Activated CD8-positive, alpha-beta T cell treated with anti-CD3 and anti-CD28 coated beads for 36 hours (primary cell): Measurements from ENCODE around the gene DNASE2. TPM values are rescaled to one million over a fixed set of nuclear protein-coding genes. Genes with fewer than 3 reads are reported as not detected.

Experiments
- ATAC-seq: fragments of 200-7000 bp; cut with Tn5 transposase; one replicate; pipeline ENCODE4 v1.10.0; 2021; ENCODE audit warnings: mild to moderate bottlenecking, moderate library complexity
- CTCF ChIA-PET: fragments of 350-600 bp; sonication (Branson Sonifier 250); formaldehyde crosslinking; loops from one replicate; lab custom pipeline; 2021; ENCODE audit warnings: antibody characterized with exemption; lab: Charles Lee
- POLR2A ChIA-PET: fragments of 350-600 bp; sonication (Branson Sonifier 250); formaldehyde crosslinking; loops from one replicate; lab custom pipeline; 2021; ENCODE audit warnings: antibody characterized with exemption; lab: Charles Lee
- DNase-seq: peaks from one replicate; pipeline ENCODE4 v3.0.0-alpha.2; 2020
- H3K27ac Mint-ChIP-seq: one replicate; pipeline ENCODE4 v1.8.0; 2021; ENCODE audit warnings: mild to moderate bottlenecking, mixed read lengths
- H3K27me3 Mint-ChIP-seq: one replicate; pipeline ENCODE4 v1.8.0; 2021; ENCODE audit warnings: mixed read lengths
- H3K36me3 Mint-ChIP-seq: one replicate; pipeline ENCODE4 v1.8.0; 2021; ENCODE audit warnings: low read depth, mixed read lengths
- H3K4me1 Mint-ChIP-seq: one replicate; pipeline ENCODE4 v1.8.0; 2021; ENCODE audit warnings: low read depth, mixed read lengths
- H3K4me3 Mint-ChIP-seq: one replicate; pipeline ENCODE4 v1.8.0; 2021; ENCODE audit warnings: mild to moderate bottlenecking, moderate library complexity, mixed read lengths
- H3K9me3 Mint-ChIP-seq: one replicate; pipeline ENCODE4 v1.8.0; 2021; ENCODE audit warnings: mixed read lengths
- intact Hi-C: fragments of 100-400 bp; cut with micrococcal nuclease; formaldehyde crosslinking; loops from one replicate; pipeline ENCODE4 v1.10.0; 2022
- total RNA-seq, 2 experiments: library from RNA; stranded (reverse); gene quantifications; one replicate each; pipeline ENCODE4 v1.2.3, GENCODE V29; 2021
- TF ChIP-seq, protein P1 (sequence below): fragments of 200-600 bp; IDR thresholded peaks from one replicate; pipeline ENCODE4 v1.8.0; 2022; ENCODE audit warnings: antibody characterized with exemption, mild to moderate bottlenecking

The DNASE2 gene
- total RNA-seq, 2 experiments from 2014 or later, result 22.3 to 26.1 TPM

DNA sequence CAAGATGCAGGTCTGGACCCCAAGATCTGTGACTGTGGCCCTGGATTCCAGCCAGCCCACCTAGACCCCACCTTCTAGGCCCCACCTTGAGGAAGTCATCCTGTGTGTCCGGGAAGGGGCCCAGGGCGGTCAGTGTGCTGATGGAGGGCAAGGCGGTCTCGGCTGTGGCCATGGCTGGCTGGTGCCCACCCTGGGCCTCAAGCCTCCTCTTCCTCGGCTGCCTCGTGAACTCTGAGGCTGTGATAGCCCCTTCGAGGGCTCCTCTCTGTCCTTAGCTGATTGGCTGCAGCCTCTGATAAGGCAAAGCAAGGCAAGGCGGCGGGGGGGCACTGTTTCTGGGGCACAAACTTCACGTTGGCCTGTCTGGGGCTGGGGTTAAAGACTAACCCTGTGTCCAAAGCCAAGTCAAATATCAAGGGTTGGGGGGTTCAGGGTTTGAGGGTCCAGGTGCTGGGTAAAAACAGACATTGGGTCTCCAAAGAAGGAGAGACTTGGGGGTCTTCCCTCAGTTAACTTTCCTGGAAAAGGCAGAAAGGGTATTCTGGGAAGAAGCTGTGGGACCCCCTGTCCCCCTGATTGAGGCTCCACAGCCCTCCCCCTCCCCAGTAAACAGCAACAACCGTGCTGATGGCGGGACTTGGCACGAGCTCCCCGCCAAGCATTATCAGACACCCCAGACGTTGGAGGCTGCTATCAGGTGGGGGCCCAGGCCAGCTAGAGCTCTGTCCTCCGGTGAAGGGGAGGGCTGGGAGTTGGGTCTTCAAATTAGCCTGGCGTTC, 5.9 kb upstream of the DNASE2 start, which contains the start of gene KLF1:
KLF1 (minus strand) TSS at position 233 of the 779 bp plus-strand sequence; CDS start at position 172, 61 bp downstream.
- Mint-ChIP-seq H3K27ac (no peak within 1 kb of the TSS), H3K36me3 (peaks cover 3% of the 10 kb centered on the region), H3K9me3 (peaks cover 7% of the 10 kb centered on the region), H3K4me3 (peak within 1 kb of the TSS; percentile 64), H3K4me1 (peaks cover 22% of the 10 kb centered on the region), H3K27me3 (no peaks in the 10 kb centered on the region)
- intact Hi-C loops, result loop anchor here (10.0 kb wide), 1 partner anchor 48 kb away; the partner anchor contains the start of genes CALR and FARSA
- ATAC-seq (no peak), DNase-seq (no peak)
- ChIA-PET POLR2A (interaction anchor here (0.7 to 1.1 kb wide), 3 partner anchors 26 to 154 kb away, joined by 3 to 5 read pairs (median 3); partner anchors contain the start of gene SYCE2), CTCF (interaction anchor here (1.4 to 9.0 kb wide), 2 partner anchors 77 to 127 kb away, joined by 7 to 67 read pairs; no protein-coding TSS in a partner anchor)
- TF ChIP-seq, protein P1, sequence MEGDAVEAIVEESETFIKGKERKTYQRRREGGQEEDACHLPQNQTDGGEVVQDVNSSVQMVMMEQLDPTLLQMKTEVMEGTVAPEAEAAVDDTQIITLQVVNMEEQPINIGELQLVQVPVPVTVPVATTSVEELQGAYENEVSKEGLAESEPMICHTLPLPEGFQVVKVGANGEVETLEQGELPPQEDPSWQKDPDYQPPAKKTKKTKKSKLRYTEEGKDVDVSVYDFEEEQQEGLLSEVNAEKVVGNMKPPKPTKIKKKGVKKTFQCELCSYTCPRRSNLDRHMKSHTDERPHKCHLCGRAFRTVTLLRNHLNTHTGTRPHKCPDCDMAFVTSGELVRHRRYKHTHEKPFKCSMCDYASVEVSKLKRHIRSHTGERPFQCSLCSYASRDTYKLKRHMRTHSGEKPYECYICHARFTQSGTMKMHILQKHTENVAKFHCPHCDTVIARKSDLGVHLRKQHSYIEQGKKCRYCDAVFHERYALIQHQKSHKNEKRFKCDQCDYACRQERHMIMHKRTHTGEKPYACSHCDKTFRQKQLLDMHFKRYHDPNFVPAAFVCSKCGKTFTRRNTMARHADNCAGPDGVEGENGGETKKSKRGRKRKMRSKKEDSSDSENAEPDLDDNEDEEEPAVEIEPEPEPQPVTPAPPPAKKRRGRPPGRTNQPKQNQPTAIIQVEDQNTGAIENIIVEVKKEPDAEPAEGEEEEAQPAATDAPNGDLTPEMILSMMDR, result no peak

- H3K27ac Mint-ChIP-seq, result no peak overlapping the region
- ATAC-seq (no peak), DNase-seq (no peak)
- peaks cover 18% of the 10 kb centered on the region for H3K4me1 Mint-ChIP-seq
- H3K27me3 Mint-ChIP-seq, result no peaks in the 10 kb centered on the region
- peak overlapping the region; percentile 64 for H3K4me3 Mint-ChIP-seq
- ChIA-PET CTCF (interaction anchor here (0.9 to 9.0 kb wide), 3 partner anchors 9 to 126 kb away, joined by 3 to 67 read pairs (median 7); no protein-coding TSS in a partner anchor), POLR2A (interaction anchor here (0.7 to 2.3 kb wide), 5 partner anchors 33 to 153 kb away, joined by 3 to 7 read pairs (median 3); partner anchors contain the start of gene SYCE2)
- intact Hi-C loops, result loop anchor here (10.0 kb wide), 1 partner anchor 48 kb away; the partner anchor contains the start of genes CALR and FARSA
- H3K36me3 Mint-ChIP-seq, result peaks cover 3% of the 10 kb centered on the region
- H3K9me3 Mint-ChIP-seq, result peaks cover 7% of the 10 kb centered on the region
- TF ChIP-seq, protein P1, result no peak
Observed at GRCh38 chr19:12886651-12886968, 5.4 kb upstream of the DNASE2 start.

GRCh38 chr19:12885749-12886650, 4.8 kb upstream of the DNASE2 start:
- Mint-ChIP-seq H3K27me3 (no peaks in the 10 kb centered on the region), H3K4me1 (peaks cover 17% of the 10 kb centered on the region), H3K36me3 (peaks cover under 1% of the 10 kb centered on the region), H3K4me3 (peak overlapping the region; percentile 64), H3K9me3 (peaks cover 7% of the 10 kb centered on the region), H3K27ac (no peak overlapping the region)
- TF ChIP-seq, protein P1, result peak; percentile 63
- intact Hi-C loops, result loop anchor here (10.0 kb wide), 1 partner anchor 49 kb away; the partner anchor contains the start of genes CALR and FARSA
- DNase-seq (no peak), ATAC-seq (peak; percentile 4)
- POLR2A ChIA-PET, result interaction anchor here (1.0 to 2.3 kb wide), 11 partner anchors 10 to 164 kb away, joined by 3 to 8 read pairs (median 4); partner anchors contain the start of genes RNASEH2A and SYCE2
- CTCF ChIA-PET, result interaction anchor here (0.7 to 9.0 kb wide), 17 partner anchors 10 to 128 kb away, joined by 3 to 67 read pairs (median 5); partner anchors contain the start of genes CALR, FARSA and SYCE2

- peaks cover 18% of the 10 kb centered on the region for H3K4me1 Mint-ChIP-seq
- TF ChIP-seq, protein P1, result peak; percentile 90
- intact Hi-C loops, result loop anchor here (10.0 kb wide), 1 partner anchor 50 kb away; the partner anchor contains the start of genes CALR and FARSA
- peaks cover 7% of the 10 kb centered on the region for H3K9me3 Mint-ChIP-seq
- CTCF ChIA-PET, result interaction anchor here (0.6 to 9.0 kb wide), 19 partner anchors 12 to 127 kb away, joined by 3 to 67 read pairs (median 5); partner anchors contain the start of genes CALR, FARSA and SYCE2
- ATAC-seq (peak; percentile 80), DNase-seq (peak; percentile 98)
- H3K36me3 Mint-ChIP-seq, result no peaks in the 10 kb centered on the region
- POLR2A ChIA-PET, result interaction anchor here (0.6 to 2.3 kb wide), 15 partner anchors 9 to 163 kb away, joined by 3 to 8 read pairs (median 4); partner anchors contain the start of genes RNASEH2A and SYCE2
- peak overlapping the region; percentile 89 for H3K27ac Mint-ChIP-seq
- peak overlapping the region; percentile 86 for H3K4me3 Mint-ChIP-seq
- no peaks in the 10 kb centered on the region for H3K27me3 Mint-ChIP-seq
Observed at GRCh38 chr19:12884926-12885748, 3.9 kb upstream of the DNASE2 start.
